Astrocyte of the hippocampus (primary cell): ENCODE measurements around the gene CADPS.

ENCODE experiments used
- DNase-seq: peaks from one replicate; pipeline ENCODE4 v3.0.0; 2011; ENCODE audit warnings: low read depth, low spot score

CADPS gene

DNA sequence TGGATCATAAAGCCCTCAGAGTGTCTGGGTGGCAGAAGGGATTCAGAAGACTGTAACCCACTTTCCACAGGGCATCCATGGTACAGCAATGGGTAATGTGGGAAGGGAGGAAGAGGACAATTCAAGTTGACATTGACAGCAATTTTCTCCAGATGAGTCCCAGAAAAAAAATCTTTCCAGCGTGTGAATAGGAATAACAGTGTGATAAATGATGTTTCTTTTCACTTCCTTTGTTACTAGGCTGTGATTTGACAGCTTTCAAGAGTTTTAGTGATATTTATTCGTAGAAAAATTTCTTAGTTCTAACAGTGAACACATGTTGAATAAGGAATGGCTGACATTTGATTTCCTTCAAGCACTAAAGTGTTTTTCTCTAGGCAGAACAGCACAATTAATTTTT, 186.4 kb downstream of the CADPS start:
- no peak for DNase-seq

DNA sequence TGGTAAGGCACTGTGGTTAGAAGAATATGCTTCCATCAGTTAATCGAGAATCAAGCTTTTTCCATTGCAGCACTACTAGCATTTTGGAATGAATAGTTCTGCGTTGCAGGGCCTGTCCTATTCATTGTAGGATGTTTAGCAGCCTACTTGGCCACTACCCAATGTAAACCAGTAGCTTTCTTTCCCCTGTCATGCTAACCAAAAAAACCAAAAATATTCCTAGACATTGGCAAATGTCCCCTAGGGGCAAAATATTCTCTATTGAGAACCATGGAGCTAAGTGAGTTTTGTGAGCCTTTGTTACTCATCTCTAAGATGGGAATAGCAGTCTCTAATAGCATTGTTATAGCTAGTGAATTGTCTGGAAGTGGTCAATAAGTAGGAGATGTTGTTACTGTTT, 187.2 kb downstream of the CADPS start:
- peak; percentile 77 for DNase-seq

DNA sequence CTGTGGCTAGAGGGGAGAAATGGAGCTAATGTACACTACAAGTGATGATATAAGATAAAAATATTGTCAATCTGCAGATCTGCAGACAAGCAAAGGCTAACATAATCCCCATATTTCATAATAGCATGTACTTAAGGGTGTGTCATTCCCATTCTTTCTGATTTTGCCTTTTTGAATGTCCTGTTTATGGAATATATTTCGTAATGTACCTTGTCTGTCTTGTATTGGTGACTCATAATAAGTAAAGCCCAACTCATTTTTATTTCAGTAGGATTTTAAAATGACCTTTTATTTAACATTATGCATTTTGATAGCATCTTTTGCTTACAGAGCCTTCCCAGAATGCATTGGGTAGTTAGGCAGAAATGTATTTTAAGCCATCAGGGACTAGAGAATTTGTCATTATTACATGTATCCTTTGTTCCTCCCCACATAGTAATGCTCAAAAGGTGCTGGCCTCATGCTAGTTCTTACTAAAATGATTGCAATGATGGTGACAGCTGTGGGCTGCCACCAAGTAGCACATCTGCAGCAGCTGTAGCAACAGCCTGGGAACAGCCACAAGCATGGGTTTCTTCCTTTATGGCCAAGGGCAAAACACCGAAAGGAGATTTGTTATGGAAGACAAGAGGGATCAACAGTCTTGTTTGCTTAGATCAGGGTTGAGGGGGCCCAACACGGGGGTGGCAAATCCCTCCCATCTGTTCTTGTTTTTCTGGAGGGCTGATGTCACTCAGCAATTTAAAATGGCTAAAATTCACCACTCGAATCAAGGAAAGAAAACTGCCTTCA, 188.5 kb downstream of the CADPS start:
- no peak for DNase-seq

DNA sequence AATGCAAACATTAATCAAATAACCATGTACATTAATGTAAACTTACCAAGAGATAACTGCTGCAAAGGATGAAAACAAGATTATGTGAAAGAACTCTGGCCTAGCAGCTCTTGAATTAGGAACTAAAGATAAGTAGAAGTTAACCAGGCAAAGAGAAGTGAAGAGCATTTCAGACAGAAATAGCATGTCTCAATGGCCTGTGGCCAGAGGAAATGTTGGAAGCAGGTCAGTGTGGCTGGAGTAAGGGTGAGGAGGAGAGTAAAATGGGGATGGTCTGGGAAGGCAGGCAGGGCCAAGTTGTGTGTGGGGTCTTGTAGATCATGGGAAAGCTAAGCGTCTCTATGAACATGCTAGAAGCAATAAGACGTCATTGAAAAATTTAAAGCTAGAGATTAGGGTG, 192.4 kb downstream of the CADPS start:
- DNase-seq = no peak

DNA sequence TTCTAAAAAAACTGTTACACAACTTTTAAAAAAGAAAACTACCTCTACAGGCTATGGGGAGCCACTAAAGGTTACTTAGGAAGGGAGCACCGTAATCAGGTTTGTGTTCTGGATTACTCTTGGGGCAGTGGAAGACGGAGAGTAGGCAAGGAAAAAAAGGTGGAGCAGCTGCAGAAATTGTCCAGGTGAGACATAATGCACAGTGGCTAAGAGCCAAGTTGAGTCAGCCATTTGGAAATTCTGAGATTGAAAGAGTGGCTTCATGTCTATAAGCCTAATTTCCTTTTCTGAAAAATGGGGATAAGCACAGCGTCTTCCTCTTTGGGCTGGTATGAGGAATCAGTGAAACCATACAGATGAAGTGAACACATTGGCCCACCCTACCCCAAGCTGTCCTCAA, 195.2 kb downstream of the CADPS start:
- no peak for DNase-seq

DNA sequence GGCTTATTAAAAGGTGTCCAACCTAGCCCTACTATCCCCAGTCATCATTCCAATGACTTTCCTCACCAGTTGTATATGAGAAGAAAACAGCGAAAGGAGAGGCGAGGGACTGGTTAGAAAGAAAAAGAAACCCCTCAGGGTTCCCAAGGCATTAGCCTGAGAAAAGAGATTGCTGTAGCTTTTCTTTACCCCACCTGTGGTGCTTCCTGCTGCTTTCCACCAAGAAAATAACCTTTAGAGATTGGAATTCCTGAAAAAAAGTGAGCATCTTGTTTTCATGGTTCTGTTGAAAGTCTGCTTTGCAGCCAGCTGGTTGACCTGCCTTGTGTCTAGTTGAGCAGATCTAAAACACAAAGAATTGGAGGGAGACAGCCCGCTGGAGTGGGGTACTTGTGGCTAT, 196.4 kb downstream of the CADPS start:
- no peak for DNase-seq

DNA sequence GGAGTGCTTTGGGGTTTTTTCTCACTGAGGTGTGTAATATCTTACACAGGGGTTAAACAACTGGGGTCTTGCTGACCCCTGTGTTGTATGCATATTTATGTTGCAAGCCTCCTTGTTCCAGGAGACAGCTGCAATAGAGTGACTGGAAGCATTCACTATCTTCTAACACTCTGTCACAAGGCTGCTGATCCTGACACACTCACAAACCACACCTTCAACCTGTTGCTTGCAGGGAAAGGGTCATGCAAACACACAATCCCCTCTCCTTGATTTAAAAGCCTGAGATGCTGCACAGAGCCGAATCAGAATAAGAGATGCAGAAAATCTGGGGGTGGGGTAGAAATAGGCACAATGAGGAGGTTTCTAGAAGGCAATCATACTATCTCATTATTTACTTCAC, 197.3 kb downstream of the CADPS start:
- no peak for DNase-seq

DNA sequence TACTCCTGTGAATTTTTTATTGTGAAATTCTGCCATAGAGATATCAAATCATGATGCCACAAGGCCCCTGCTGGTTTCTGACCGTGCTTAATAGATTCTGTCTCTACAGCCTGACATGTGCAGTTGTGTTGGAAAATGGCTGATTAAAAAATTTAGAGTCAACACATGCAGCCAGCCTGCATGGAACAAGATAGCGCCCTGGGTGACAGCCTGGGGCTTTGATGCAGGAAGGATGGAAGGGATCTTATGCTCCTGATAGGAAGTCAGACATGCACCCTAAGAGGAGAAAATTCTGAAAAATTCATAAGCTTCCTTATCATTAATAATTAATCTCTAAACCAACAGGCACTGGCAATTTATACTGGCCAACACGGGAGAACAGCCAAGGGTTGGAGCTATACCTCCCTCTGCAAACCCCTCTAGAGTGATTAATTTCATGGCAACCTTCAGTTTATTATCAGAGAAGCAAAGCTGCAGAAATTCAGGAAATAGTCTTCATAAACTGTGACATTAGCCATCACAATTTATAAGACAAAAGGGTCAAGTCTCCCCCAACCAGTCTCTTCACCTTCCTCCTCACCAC, 198.4 kb downstream of the CADPS start:
- no peak for DNase-seq

DNA sequence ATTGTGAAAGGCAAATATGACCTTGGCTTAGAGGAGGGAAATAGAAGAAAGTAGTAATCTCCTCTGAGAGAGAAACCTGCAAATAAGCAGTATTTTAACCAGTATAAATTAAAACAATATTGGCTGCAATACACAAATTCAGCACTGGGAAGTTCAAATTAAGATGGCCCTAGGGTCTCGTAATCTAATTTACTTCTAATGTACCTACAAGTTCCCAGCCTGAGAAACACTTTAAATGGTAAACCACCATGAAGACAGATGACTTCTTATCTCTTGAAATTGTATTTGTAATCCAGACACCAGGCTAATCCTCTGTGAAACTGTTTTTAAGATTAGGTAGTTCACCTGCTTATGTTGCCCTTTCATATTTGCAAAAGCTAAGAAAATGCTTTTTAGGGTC, 199.7 kb downstream of the CADPS start:
- no peak for DNase-seq

DNA sequence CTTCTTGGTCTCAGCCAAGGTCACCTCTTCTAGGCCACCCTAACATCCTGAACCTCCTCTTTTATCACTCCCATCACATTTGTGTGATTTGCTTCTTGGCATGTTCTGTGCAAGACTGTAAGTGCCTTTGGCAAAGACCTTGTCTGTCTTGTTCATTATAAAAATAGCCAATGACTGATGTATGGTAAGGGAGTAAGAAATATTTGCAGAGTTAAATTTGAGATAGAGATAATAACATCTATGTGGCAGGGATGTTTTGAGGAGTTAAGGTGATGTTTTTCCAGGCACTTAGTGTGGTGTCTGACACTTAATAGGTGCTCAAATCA, 202.3 kb downstream of the CADPS start:
- no peak for DNase-seq

DNA sequence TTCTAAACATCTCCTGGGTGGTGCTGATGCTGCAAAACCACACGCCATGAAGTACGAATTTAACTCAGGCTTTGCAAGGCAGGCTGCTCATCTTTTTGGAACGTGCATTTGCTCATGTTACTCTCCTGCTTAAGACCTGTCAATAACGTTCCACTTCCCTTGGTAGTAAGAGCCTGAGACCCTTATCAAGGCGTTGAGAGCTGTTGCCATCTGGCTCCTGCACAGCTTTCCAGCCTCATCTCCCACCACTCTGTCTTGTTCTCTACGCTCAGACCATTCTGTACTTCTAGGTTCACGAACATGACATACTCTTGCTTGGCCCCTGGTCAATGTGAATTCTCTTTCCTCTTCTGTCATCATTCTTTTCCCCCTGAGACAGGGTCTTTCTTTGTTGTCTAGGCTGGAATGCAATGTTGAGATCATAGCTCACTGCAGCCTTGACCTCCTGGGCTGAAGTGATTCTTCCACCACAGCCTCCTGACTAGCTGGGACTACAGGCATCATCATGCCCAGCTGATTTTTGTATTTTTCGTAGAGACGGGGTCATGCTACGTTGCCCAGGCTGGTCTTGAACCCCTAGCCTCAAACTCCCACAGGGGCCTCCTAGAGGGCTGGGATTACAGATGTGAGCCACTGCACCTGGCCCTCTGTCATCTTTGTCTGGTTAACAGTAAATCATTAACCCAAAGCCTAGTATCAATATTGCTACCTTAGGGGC, 202.8 kb downstream of the CADPS start:
- no peak for DNase-seq

DNA sequence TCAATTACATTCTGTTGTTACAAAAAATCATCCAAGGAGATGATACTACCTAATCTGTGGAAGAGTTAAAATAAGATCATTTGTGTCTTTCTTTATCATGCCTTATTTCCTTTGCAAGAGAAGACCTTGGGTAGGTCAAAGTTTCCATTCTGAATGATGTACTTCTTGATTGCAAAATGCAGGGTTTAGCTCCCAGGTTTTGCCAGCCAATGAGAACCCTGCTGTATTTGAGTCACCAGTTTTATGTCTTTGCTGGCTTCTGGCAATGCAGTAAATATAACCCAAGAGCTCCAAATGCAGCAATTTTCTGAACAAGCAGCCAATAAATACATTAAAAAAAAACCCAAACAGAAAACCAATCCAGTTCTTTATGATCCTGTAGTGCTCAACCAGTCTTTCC, 204.9 kb downstream of the CADPS start:
- DNase-seq = no peak

DNA sequence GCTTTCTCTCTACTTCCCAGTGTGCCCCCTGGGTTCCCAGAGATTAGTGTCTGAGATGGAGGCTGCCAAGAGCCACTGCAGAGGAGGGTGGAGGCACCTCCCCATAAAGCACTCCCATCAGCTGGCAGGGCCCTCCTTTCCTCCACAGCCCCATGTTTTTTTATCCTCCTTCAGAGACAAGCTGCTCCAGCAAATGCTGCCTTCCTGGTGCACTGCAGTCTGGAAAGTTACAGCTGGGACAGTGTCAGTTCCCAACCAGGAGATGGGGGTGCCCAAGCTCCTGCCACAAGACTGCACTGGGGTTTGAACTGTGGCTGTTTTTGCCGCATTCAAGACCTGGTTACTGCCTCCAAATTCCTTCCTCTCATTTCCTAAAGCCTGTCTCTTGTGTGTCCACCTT, 206.1 kb downstream of the CADPS start:
- DNase-seq = no peak

DNA sequence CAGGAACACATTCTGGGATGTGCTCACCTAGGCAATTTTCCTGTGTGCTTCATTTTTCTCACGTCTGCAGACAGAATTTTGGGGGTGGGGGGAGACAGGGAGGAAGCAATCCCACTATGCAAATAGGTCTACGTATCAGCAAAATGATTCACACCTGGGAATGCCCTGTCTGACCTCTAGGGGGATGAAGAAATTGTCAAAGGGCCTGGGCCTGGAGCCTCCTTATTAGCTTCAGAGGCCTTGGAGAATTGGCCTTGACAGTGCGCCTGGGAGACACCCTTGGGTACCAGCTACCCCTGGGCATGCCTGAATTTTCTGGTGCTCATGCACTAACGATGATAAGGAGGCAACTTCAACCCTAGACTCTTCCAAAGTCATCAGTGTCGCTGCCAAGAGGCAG, 207.5 kb downstream of the CADPS start:
- no peak for DNase-seq

DNA sequence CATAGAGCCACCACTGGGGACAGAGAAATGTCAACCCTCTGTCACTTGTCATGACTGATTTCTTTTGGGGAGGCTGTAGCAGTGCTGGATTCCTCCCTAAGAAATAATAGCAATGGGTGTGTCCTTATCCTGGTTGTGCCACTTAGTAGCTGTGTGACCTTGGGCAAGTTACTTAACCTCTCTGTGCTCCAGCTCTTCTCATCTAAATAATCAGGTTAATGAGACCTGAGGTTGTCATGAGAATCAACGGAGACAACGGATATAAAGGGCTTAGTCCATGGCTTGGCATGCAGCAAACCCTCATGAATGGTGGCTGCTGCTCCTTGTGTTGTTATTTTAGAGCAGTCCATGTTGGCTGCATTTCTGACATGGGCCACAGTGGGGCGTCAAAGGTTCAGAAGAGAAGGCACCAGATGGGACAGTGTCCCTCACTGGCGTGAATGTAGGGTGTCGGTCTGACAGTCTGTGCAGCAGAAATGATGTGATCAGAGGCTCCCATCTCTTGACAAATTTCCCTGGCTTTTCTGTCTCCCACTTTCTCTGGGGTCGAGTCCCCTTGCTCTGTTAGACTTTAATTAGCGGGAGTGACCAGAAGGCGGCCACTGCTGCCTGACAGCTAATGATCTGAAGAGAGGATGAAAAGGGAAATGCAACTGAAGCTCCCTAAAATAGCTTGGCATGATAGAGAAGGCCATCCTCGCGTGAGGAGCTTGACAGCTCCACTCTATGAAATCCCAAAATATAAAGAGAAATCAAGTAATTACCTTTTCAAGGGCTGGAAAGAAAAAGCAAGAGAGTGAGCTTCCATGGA, 209.4 kb downstream of the CADPS start:
- DNase-seq = peak; percentile 87

DNA sequence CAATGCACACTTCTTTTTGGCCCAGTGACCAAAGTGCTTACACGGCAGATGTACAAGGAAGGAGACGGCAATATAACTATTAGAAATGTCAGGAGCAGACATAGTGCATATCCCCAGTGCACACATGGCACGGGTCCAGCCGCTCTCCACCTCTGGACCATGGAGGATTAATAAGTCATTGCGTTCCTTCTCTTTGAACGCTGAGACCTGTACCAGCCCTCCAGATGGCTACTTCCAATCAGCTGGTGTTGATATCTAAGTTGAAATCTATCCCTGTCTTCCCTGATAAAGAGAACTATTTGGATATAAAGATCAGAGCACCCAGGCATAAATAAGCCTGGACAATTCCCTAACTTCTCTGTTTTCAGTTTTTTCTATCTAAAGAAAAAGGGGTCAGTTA, 212.5 kb downstream of the CADPS start:
- DNase-seq = no peak

DNA sequence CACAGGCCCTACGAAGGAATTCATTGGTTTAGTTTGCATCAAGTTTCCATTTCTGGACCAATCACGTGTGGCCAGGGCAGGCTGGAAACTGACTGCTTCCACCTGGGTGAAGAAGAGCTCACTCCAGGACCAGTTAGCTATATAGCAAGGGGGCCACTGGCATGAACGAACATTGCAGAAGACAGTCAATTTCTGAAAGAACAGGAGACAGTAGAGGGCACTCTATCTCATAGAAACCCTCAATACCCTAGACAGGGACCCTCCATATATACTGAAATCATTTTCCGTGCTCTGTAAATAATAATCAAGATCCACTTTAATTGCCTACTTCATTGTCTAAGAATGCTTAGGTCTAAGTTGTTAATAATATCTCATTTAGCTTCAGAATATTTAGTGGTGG, 215.6 kb downstream of the CADPS start:
- DNase-seq = no peak

DNA sequence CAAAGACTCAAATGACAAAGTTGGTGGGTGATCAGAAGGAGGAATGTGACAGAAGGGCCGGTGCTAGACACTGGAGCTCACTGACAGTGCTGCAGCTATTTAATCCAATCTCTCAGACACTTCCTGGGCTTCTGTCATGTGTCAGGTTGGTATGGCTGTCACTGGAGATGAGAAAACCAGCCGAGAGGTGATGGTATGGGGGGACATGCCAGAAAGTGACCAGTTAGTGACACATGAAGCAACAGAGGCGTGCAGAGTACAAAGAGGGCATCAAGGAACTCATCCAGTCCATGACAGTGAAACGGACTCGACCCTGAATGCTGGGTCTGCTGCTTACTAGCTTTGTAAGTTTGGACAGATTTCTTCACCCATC, 219.5 kb downstream of the CADPS start:
- DNase-seq = no peak

DNA sequence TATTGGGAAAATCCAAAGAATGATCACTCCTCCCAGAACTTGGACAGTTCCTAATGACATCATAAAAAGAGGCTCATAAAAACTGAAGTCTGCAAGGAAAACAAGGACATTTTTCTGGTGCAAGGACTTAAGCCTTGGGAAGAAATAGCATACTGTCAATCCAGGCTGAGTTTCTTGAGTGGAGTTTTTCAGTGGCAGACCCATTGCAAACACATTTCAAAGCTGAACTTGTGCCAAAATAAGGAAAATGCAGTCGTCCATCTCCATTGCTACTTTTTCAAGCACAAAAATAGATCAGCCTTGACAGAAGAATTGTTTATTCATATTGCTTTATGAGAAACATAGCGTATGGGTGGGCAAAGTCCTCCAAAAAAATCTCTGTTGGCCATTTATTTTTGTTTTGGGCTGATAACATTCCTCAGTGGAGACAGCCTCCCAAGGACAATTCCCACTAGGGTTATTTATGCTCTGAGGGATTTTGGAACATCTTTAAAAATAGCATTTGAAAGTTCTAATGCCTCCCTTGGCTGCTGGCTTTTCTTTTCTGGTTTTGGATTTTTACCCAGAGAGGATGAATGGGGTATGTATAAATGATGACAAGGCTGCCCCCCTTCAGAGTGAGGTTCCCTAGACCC, 220.0 kb downstream of the CADPS start:
- no peak for DNase-seq

DNA sequence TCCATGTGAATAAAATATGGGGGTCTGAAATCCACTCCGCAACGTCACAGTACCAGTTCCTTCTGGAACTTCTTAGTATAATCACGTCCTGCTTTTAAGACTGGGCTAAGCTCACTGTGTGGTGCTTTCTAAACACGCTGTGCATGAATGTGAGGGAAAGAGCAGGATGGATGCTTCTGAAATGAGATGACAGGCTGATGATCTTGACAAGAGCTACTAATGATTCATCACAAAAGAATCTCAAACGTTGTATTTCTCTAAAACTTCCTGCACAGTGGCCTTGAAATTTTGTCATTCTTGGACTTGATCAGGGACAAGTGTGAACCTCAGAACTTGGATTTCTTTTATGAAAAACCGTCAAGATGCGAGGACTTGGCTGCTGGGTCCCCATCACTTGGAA, 221.4 kb downstream of the CADPS start:
- DNase-seq = no peak

DNA sequence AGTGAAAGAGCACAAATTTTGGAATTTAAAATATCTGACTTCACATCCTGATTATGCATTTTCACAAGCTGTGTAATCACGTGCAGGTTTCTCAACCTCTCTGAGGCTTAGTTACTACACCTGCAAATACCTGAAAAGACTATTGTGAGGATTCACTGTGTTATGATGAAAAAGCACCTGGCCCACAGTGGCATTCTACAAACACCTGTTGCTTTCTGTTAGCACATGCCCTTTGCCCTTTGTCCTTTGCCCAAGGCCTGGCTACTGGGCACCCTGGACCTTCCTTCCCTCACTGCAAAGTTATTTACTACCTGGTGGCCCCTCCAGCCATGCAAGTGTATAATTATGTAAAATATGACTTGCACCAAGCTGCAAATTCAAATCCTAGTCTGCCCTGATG, 227.5 kb downstream of the CADPS start:
- DNase-seq = no peak

DNA sequence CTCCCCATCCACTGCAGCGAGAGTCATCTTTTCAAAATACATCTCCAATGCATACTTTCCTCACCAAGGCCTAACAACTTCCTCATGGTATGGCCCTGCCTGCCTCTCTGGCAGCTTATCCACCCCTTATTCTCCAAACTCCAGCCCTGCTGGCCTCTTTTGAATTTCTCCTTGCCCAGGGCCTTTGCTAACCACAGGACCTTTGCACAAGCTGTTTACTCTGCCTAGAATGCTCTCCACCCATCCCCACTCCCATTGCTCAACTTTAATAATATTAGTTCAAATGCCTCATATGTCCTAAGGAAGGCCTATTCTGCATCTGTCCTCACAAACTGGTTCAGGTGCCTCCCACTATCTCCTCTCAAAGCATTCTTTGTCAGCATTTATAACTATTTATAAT, 230.7 kb downstream of the CADPS start:
- no peak for DNase-seq
